ENCODE results near the gene TRERF1. TPM values are rescaled to one million over a fixed set of nuclear protein-coding genes. Genes with fewer than 3 reads are reported as not detected.

TRERF1 gene
- total RNA-seq, 1 experiment from 2014 or later: 14.5 TPM

DNA sequence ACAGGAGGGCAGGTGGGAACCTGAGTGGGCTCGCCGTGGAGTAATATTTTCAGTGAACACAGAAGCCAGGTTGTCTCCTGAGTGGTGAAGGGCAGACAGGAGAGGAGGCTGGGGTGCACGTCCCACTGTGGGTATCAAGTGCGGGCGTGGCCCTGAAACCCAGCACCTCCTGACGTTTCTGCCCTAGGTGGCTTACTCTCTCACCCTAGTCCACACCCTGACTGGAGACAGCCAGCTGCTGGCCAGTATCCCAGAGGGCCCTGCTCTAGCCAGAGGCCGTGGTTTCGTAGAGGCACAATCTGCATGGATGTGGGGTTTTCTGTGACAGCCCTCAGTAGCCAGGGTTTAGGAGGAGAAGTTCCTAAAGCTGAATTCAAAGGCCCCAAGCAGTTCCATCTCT, 86.7 kb downstream of the TRERF1 start:
- H4K20me1 ChIP-seq (ENCODE audit: insufficient read depth): no peaks in the 10 kb centered on the region
- intact Hi-C loops (cut with micrococcal nuclease; ENCODE audit: unreplicated experiment): no loop called here
- CTCF ChIA-PET: no interaction called here
- peaks cover 16% of the 10 kb centered on the region for H3K4me1 ChIP-seq (replicated peaks; ENCODE audit: insufficient read depth)
- no peaks in the 10 kb centered on the region for H3K27me3 ChIP-seq (ENCODE audit: insufficient read depth, low read depth)
- DNase-seq: peak in 1 of 2 experiments; percentile 13
- no peak overlapping the region for H3K4me2 ChIP-seq
- H3K4me3 ChIP-seq: no peak overlapping the region
- BruUV-seq (replicated peaks): no TSS peak
- H3K27ac ChIP-seq: no peak overlapping the region
- POLR2A ChIA-PET (ENCODE audit: unreplicated experiment): no interaction called here
- no peaks in the 10 kb centered on the region for H3K9me2 ChIP-seq (ENCODE audit: insufficient read depth)
- TF ChIP-seq EZH2 (IDR thresholded peaks at IDR 0.05; ENCODE audit: low read depth): no peak
- TF ChIP-seq, protein P1, sequence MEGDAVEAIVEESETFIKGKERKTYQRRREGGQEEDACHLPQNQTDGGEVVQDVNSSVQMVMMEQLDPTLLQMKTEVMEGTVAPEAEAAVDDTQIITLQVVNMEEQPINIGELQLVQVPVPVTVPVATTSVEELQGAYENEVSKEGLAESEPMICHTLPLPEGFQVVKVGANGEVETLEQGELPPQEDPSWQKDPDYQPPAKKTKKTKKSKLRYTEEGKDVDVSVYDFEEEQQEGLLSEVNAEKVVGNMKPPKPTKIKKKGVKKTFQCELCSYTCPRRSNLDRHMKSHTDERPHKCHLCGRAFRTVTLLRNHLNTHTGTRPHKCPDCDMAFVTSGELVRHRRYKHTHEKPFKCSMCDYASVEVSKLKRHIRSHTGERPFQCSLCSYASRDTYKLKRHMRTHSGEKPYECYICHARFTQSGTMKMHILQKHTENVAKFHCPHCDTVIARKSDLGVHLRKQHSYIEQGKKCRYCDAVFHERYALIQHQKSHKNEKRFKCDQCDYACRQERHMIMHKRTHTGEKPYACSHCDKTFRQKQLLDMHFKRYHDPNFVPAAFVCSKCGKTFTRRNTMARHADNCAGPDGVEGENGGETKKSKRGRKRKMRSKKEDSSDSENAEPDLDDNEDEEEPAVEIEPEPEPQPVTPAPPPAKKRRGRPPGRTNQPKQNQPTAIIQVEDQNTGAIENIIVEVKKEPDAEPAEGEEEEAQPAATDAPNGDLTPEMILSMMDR (conservative IDR thresholded peaks at IDR 0.05): no peak
- H3K9me3 ChIP-seq (ENCODE audit: insufficient read depth, low read depth): no peaks in the 10 kb centered on the region
- H2AFZ ChIP-seq: no peak overlapping the region
- peaks cover 18% of the 10 kb centered on the region; the same call in 1 of the 2 replicates for H3K79me2 ChIP-seq (ENCODE audit: low read depth)
- H3F3A ChIP-seq (ENCODE audit: insufficient read depth, low read depth): peaks cover 8% of the 10 kb centered on the region; the same call in 1 of the 2 replicates
- H3K36me3 ChIP-seq (ENCODE audit: low read depth): no peaks in the 10 kb centered on the region

DNA sequence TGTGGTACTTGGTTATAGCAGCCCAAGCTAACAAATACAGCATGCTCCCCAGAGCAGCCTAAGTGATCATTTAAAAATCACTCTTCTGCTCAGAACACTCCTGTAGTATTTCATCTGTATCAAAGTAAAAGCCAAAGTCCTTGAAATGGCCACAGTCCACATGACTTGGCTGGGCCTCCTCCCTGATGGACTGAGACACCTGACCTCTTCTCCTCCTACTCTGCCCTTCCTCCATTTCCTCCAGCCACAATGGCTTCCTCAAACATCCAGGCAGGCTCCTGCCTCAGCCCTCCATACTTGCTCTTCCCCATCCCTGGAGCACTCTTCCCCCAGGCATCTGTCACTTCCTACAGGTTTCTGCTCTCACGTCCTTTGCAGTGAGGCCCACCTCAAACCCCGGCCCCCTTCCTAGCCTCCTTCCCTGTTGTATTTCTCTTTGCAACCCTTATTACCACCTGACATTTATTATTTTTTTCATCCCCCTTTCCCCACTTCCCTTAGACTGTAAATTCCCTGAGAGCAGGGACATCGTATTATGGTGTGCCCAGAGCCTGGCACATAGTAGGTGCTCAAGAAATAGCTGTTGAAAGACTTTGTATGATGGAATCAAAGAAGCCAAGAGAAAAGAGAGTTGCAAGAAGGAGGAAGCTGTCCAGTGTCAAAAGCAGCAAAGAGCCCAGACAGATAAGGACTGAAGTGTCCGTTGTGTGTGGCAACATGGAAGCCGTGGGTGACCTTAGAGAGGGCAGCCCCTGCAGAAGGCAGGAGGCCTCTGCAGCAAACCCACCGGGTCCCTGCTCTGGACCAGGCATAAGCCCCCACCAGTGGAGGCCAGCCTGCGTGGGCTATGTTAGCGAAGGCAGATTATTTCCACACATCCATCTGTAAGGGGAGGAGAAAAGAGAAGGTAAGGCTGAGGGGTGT, 87.5 kb downstream of the TRERF1 start:
- no peaks in the 10 kb centered on the region for H3K36me3 ChIP-seq (ENCODE audit: low read depth)
- no peaks in the 10 kb centered on the region for H3K27me3 ChIP-seq (ENCODE audit: insufficient read depth, low read depth)
- H3K79me2 ChIP-seq (ENCODE audit: low read depth): peaks cover 12% of the 10 kb centered on the region; the same call in 1 of the 2 replicates
- H3K4me1 ChIP-seq (replicated peaks; ENCODE audit: insufficient read depth): peaks cover 7% of the 10 kb centered on the region
- DNase-seq: no peak
- POLR2A ChIA-PET (ENCODE audit: unreplicated experiment): no interaction called here
- CTCF ChIA-PET: no interaction called here
- TF ChIP-seq EZH2 (IDR thresholded peaks at IDR 0.05; ENCODE audit: low read depth): no peak
- TF ChIP-seq, protein P1 (conservative IDR thresholded peaks at IDR 0.05): no peak
- intact Hi-C loops (cut with micrococcal nuclease; ENCODE audit: unreplicated experiment): no loop called here
- 0 out of 2 replicates have a peak, but pooled peaks cover 3% of the 10 kb centered on the region for H3F3A ChIP-seq (ENCODE audit: insufficient read depth, low read depth)
- H3K4me3 ChIP-seq: no peak overlapping the region
- H3K4me2 ChIP-seq: no peak overlapping the region
- no peaks in the 10 kb centered on the region for H3K9me3 ChIP-seq (ENCODE audit: insufficient read depth, low read depth)
- no peak overlapping the region for H2AFZ ChIP-seq
- H3K9me2 ChIP-seq (ENCODE audit: insufficient read depth): no peaks in the 10 kb centered on the region
- H4K20me1 ChIP-seq (ENCODE audit: insufficient read depth): no peaks in the 10 kb centered on the region
- H3K27ac ChIP-seq: no peak overlapping the region
- no TSS peak for BruUV-seq (replicated peaks)

DNA sequence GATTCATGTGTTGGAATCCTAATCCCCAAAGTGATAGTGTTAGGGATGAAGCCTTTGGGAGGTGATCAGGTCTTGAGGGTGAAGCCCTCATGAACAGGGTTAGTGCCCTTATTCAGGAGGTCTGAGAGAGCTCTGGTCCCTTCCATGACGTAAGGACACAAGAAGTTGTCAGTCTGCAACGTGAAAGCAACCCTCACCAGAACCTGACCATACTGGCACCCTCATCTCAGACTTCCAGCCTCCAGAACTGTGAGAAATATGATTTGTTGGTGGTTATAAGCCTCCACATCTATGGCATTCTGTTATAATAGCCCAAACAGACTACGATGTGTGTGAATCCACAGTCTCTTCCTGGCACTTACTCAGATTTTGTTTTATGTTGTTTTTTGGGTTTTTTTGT, 90.7 kb downstream of the TRERF1 start:
- BruUV-seq (replicated peaks): no TSS peak

More for the DNA sequence above, 90.7 kb downstream of the TRERF1 start:
- H3K36me3 ChIP-seq (ENCODE audit: low read depth): no peaks in the 10 kb centered on the region
- CTCF ChIA-PET: interaction anchor here (0.6 kb wide), 1 partner anchor 52 kb away, joined by 6 read pairs; no protein-coding TSS in a partner anchor
- H4K20me1 ChIP-seq (ENCODE audit: insufficient read depth): no peaks in the 10 kb centered on the region
- H3K9me3 ChIP-seq (ENCODE audit: insufficient read depth, low read depth): no peaks in the 10 kb centered on the region
- H3K27ac ChIP-seq: no peak overlapping the region
- no peaks in the 10 kb centered on the region for H3F3A ChIP-seq (ENCODE audit: insufficient read depth, low read depth)
- no peak overlapping the region for H2AFZ ChIP-seq
- intact Hi-C loops (cut with micrococcal nuclease; ENCODE audit: unreplicated experiment): no loop called here
- no peak overlapping the region for H3K4me2 ChIP-seq
- 0 out of 2 replicates have a peak, but pooled peaks cover 4% of the 10 kb centered on the region for H3K4me1 ChIP-seq (replicated peaks; ENCODE audit: insufficient read depth)
- no peaks in the 10 kb centered on the region for H3K79me2 ChIP-seq (ENCODE audit: low read depth)
- no peak overlapping the region for H3K4me3 ChIP-seq
- H3K27me3 ChIP-seq (ENCODE audit: insufficient read depth, low read depth): no peaks in the 10 kb centered on the region
- no peaks in the 10 kb centered on the region for H3K9me2 ChIP-seq (ENCODE audit: insufficient read depth)
- TF ChIP-seq EZH2 (IDR thresholded peaks at IDR 0.05; ENCODE audit: low read depth): no peak
- TF ChIP-seq, protein P1 (conservative IDR thresholded peaks at IDR 0.05): no peak
- POLR2A ChIA-PET (ENCODE audit: unreplicated experiment): no interaction called here
- DNase-seq: no peak
